Glutamatergic neuron (in vitro differentiated cells): ENCODE measurements around the gene HMGN1. TPM values are rescaled to one million over a fixed set of nuclear protein-coding genes. Genes with fewer than 3 reads are reported as not detected.

Source experiments
- DNase-seq: peaks from one replicate; pipeline ENCODE4 v3.0.0; 2022
- H3K27ac Mint-ChIP-seq: one replicate; pipeline ENCODE4 v1.8.0; 2020; ENCODE audit warnings: mild to moderate bottlenecking, mixed read lengths, inconsistent platforms; ENCODE audit not compliant: unreplicated experiment
- H3K27me3 Mint-ChIP-seq: one replicate; pipeline ENCODE4 v1.8.0; 2020; ENCODE audit warnings: mild to moderate bottlenecking, moderate library complexity, mixed read lengths, inconsistent platforms; ENCODE audit not compliant: unreplicated experiment
- H3K36me3 Mint-ChIP-seq: one replicate; pipeline ENCODE4 v1.8.0; 2020; ENCODE audit warnings: mild to moderate bottlenecking, mixed read lengths, inconsistent platforms; ENCODE audit not compliant: unreplicated experiment
- H3K4me1 Mint-ChIP-seq: one replicate; pipeline ENCODE4 v1.8.0; 2020; ENCODE audit warnings: mild to moderate bottlenecking, low read depth, mixed read lengths, inconsistent platforms; ENCODE audit not compliant: unreplicated experiment
- H3K4me3 Mint-ChIP-seq: one replicate; pipeline ENCODE4 v1.8.0; 2020; ENCODE audit warnings: mild to moderate bottlenecking, mixed read lengths, inconsistent platforms; ENCODE audit not compliant: unreplicated experiment
- H3K9me3 Mint-ChIP-seq: one replicate; pipeline ENCODE4 v1.8.0; 2020; ENCODE audit warnings: mild to moderate bottlenecking, moderate library complexity, mixed read lengths, inconsistent platforms; ENCODE audit not compliant: unreplicated experiment
- CTCF ChIP-seq: fragments of 200-600 bp; sonication (generic); IDR thresholded peaks from one replicate; pipeline ENCODE4 v1.5.0; 2021; ENCODE audit not compliant: partially characterized antibody, unreplicated experiment
- total RNA-seq: library from RNA; stranded (reverse); fragmentation: NEBNext Ultra II Directional; extraction: Animal tissue kit (Norgen Biotek cat#: 25700); gene quantifications from one replicate; pipeline ENCODE4 v1.2.1, GENCODE V29; 2021; ENCODE audit not compliant: unreplicated experiment

HMGN1 gene
- total RNA-seq, 1 donor from 2014 or later, result 231 TPM

GRCh38 chr21:39347537-39347936 lies 1.4 kb downstream of the HMGN1 start:
- peaks cover 1% of the 10 kb centered on the region for H3K27me3 Mint-ChIP-seq
- H3K4me1 Mint-ChIP-seq, result peaks cover 15% of the 10 kb centered on the region
- no peak for DNase-seq
- peak overlapping the region; percentile 93 for H3K4me3 Mint-ChIP-seq
- H3K9me3 Mint-ChIP-seq, result peaks cover 2% of the 10 kb centered on the region
- no peaks in the 10 kb centered on the region for H3K36me3 Mint-ChIP-seq
- peak overlapping the region; percentile 93 for H3K27ac Mint-ChIP-seq
- no peak for TF ChIP-seq CTCF

- Mint-ChIP-seq H3K27ac (no peak overlapping the region), H3K9me3 (peaks cover 2% of the 10 kb centered on the region), H3K4me3 (peak overlapping the region; percentile 93), H3K36me3 (no peaks in the 10 kb centered on the region), H3K4me1 (peaks cover 15% of the 10 kb centered on the region), H3K27me3 (peaks cover 1% of the 10 kb centered on the region)
- no peak for DNase-seq
- no peak for TF ChIP-seq CTCF
These were observed 2.1 kb downstream of the HMGN1 start for GRCh38 chr21:39346671-39347331.

GRCh38 chr21:39346206-39346605 lies 2.7 kb downstream of the HMGN1 start:
- Mint-ChIP-seq H3K27me3 (peaks cover 1% of the 10 kb centered on the region), H3K9me3 (peaks cover 2% of the 10 kb centered on the region), H3K27ac (no peak overlapping the region), H3K4me1 (peaks cover 15% of the 10 kb centered on the region), H3K4me3 (peak overlapping the region; percentile 93), H3K36me3 (no peaks in the 10 kb centered on the region)
- no peak for TF ChIP-seq CTCF
- DNase-seq, result no peak

GRCh38 chr21:39345440-39345839 lies 3.4 kb downstream of the HMGN1 start:
- H3K36me3 Mint-ChIP-seq, result no peaks in the 10 kb centered on the region
- peaks cover 2% of the 10 kb centered on the region for H3K9me3 Mint-ChIP-seq
- peaks cover 1% of the 10 kb centered on the region for H3K27me3 Mint-ChIP-seq
- no peak for DNase-seq
- no peak for TF ChIP-seq CTCF
- H3K4me1 Mint-ChIP-seq, result peaks cover 15% of the 10 kb centered on the region
- H3K27ac Mint-ChIP-seq, result peak overlapping the region; percentile 59
- H3K4me3 Mint-ChIP-seq, result peak overlapping the region; percentile 93

- DNase-seq, result no peak
- Mint-ChIP-seq H3K4me3 (peak overlapping the region; percentile 93), H3K27me3 (peaks cover 1% of the 10 kb centered on the region), H3K36me3 (no peaks in the 10 kb centered on the region), H3K9me3 (peaks cover 2% of the 10 kb centered on the region), H3K4me1 (peaks cover 14% of the 10 kb centered on the region), H3K27ac (peak overlapping the region; percentile 59)
- TF ChIP-seq CTCF, result no peak
These were observed 4.0 kb downstream of the HMGN1 start for GRCh38 chr21:39344848-39345247.
